Endothelial cell of umbilical vein (primary cell): ENCODE results near the gene AQP3.
"Not testable (repeated sequence)": the region's sequence is repeated elsewhere in the genome, so short reads cannot be mapped to it uniquely, and the experiment has no call there.

Experiments
- CTCF ChIP-seq, 2 donors: IDR thresholded peaks; 1 replicate in 1 of 2; 2 replicates in 1 of 2; pipeline ENCODE4 v1.5.1; 2011; ENCODE audit warnings: low read length in 2 of 2, mild to moderate bottlenecking in 2 of 2, moderate library complexity in 2 of 2, control low read depth in 1 of 2, inconsistent platforms in 1 of 2, low read depth in 1 of 2; ENCODE audit not compliant: insufficient read depth in 1 of 2; ENCODE audit errors: extremely low read depth in 1 of 2
- POLR2A ChIP-seq: IDR thresholded peaks from 2 replicates; pipeline ENCODE4 v1.6.1; 2012; ENCODE audit warnings: low read depth, mild to moderate bottlenecking, control low read depth, low read length
- POLR2AphosphoS5 ChIP-seq: IDR thresholded peaks from 2 replicates; pipeline ENCODE4 v1.6.1; 2012; ENCODE audit warnings: low read depth, mild to moderate bottlenecking, control low read depth, low read length, moderate library complexity; ENCODE audit not compliant: insufficient read depth

GRCh38 chr9:33395159-33395879 is 52.1 kb downstream of the AQP3 start:
- not testable (repeated sequence) for TF ChIP-seq CTCF (IDR thresholded peaks at IDR 0.05; ENCODE audit: extremely low read depth in 1 of 2, insufficient read depth in 1 of 2, low read depth in 1 of 2, low read length in 2 of 2); POLR2A; POLR2AphosphoS5
